Epithelial cell of esophagus (primary cell): ENCODE data around the gene MAPK4.

Source experiments
- DNase-seq: peaks from one replicate; pipeline ENCODE4 v3.0.0; 2010; ENCODE audit warnings: low read depth
- H3K4me3 ChIP-seq: 2 replicates; pipeline ENCODE4 v1.5.1; 2011; ENCODE audit warnings: mild to moderate bottlenecking, low read length, control low read depth
- TF ChIP-seq, protein P1 (sequence below): IDR thresholded peaks from 2 replicates; pipeline ENCODE4 v1.5.1; 2011; ENCODE audit warnings: low read depth, mild to moderate bottlenecking, low read length, control low read depth, inconsistent platforms; ENCODE audit not compliant: insufficient read depth; ENCODE audit errors: missing control alignments

MAPK4 gene

DNA sequence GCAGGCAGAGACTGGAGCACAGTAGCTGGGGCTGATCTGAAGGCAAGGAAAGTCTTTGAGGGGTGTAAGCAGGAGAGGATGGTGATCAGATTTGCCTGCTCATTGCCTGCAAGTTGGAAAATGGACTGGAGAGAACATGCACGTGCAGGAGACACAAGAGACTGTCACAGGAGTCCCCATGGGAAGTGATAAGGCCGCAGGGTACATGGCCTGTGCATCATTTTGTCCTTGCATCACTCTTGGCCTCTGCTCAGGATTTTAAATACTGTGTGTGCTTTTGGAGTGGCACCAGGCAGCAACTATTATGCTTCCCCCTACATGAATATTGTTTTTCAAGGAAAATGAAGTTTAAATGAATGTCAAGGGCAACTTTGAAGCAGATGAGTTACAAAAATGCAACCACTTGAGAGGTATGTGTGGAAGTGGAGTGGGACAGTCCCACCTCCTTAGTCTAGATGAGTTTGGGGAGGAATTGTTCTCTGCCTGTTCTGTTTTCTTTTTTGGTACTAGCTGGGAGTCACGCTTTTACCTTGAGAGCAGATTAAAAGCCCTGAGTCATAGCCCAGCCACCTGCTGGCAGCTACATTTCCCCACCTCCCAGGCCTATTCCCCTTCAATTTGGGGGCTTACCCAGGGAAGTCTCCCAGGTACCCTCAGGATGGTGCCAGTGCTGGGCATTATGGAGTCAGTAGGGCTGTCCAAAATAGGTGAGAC is 19.3 kb downstream of the MAPK4 start:
- DNase-seq: no peak
- TF ChIP-seq, protein P1, sequence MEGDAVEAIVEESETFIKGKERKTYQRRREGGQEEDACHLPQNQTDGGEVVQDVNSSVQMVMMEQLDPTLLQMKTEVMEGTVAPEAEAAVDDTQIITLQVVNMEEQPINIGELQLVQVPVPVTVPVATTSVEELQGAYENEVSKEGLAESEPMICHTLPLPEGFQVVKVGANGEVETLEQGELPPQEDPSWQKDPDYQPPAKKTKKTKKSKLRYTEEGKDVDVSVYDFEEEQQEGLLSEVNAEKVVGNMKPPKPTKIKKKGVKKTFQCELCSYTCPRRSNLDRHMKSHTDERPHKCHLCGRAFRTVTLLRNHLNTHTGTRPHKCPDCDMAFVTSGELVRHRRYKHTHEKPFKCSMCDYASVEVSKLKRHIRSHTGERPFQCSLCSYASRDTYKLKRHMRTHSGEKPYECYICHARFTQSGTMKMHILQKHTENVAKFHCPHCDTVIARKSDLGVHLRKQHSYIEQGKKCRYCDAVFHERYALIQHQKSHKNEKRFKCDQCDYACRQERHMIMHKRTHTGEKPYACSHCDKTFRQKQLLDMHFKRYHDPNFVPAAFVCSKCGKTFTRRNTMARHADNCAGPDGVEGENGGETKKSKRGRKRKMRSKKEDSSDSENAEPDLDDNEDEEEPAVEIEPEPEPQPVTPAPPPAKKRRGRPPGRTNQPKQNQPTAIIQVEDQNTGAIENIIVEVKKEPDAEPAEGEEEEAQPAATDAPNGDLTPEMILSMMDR: no peak
- H3K4me3 ChIP-seq: no peak overlapping the region

DNA sequence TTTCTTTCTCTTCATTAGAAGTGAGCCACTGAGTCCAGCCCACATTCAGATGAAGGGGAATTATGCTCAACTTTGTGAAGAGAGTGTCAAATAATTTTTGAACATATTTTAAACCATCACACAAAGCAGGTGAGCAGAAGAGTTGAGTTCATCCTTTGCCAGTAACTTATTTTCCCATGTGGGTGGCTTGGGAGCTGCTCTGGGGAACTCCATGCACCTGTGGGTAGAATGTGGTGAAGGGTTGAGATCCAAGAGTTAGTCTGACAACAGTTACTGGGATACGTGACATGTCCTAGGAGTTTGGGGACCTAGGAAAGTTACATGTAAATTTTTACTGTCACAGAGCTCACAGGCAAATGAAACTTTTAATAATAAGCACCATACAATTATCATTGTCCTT is 21.6 kb downstream of the MAPK4 start:
- no peak for DNase-seq
- H3K4me3 ChIP-seq: no peak overlapping the region
- TF ChIP-seq, protein P1: no peak

DNA sequence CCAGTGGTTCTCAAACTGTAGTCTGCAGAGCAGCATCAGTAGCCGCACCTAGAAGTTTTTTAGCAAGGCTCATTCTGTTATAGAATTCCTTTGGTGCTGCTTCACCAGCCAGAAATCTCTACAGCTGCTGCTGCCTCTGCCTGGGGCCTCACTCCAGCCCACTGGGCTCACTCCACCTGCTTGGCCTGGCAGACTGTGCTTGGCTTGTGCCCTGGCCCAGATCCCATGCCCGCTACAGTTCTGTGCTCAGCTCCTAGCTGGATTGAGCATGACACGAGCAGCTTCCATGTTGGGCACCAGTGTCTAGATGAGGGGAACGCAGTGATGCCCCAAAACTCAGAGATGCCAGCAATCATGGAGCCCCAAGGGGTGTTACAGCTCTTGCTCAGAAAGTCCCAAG is 22.6 kb downstream of the MAPK4 start:
- no peak overlapping the region for H3K4me3 ChIP-seq
- DNase-seq: no peak
- TF ChIP-seq, protein P1: no peak

DNA sequence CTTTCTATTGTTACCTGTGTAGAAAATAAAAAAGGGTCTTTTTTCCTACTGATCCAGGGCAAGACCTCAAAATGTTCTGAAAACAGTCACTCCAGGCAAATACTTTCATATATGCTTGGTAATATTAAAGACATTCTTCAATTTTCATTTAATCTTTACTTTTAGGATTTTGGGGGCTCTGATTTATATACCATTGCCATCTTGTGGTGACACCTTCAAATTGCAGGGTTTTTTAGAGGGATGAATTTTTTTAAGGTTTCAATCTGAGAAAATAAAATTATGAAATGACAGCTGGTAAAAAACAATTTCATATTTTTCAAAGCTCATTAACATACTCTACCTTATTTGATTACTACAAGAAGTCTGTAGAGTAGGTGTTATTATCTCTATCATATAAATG is 26.8 kb downstream of the MAPK4 start:
- H3K4me3 ChIP-seq: no peak overlapping the region
- TF ChIP-seq, protein P1: no peak
- no peak for DNase-seq

DNA sequence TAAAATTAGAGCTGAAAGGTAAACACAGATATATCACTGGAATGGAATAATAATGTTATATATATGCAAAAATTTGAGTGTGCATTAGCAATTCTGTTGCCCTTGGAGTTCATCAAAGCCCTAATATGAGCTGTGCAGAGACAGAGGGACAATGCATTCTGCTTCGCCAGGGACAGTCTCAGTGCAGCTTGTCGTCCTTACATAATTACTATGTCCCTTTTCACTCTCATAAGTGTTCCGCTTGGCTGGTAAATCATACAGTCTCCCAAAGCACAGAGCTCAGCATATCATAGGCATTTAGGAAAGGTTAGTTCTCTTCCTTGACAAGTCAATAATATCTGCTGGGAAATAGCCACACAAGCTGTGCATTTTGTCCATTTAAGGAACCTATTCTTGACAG is 30.7 kb downstream of the MAPK4 start:
- no peak overlapping the region for H3K4me3 ChIP-seq
- TF ChIP-seq, protein P1: no peak
- no peak for DNase-seq

DNA sequence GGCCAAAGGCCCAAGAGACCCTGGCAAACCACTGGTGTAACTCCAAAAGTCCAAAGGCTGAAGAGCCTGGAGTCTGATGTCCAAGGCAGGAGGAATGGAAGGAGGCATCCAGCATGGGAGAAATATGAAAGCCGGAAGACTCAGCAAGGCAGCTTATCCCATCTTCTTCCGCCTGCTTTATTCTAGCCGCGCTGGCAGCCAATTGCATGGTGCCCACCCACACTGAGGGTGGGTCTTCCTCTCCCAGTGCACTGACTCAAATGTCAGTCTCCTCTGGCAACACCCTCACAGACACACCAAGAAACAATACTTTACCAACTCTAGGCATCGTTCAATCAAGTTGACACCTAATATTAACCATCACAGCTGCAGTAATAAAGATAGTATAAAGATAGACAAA is 34.1 kb downstream of the MAPK4 start:
- no peak overlapping the region for H3K4me3 ChIP-seq
- TF ChIP-seq, protein P1: no peak
- DNase-seq: no peak

DNA sequence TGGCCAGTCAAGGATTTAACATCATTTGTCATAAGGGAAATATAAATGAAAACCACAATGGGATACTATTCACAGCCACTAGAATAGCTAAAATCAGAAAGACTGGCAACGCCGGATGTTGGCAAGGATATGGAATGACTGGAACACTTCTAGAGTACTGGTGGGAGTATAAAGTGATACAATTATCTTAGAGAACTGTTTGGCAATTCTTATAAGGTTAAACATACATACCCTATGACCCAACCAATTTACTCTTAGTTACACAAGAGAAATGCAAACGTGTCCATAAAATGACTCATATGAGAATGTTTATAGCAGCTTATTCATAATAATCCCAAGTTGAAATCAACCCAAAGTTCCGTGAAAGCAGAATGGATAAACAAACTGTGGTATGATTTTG is 35.1 kb downstream of the MAPK4 start:
- TF ChIP-seq, protein P1: no peak
- H3K4me3 ChIP-seq: no peak overlapping the region
- DNase-seq: peak; percentile 67
